ENCODE measurements around the gene SOX8.

DNA sequence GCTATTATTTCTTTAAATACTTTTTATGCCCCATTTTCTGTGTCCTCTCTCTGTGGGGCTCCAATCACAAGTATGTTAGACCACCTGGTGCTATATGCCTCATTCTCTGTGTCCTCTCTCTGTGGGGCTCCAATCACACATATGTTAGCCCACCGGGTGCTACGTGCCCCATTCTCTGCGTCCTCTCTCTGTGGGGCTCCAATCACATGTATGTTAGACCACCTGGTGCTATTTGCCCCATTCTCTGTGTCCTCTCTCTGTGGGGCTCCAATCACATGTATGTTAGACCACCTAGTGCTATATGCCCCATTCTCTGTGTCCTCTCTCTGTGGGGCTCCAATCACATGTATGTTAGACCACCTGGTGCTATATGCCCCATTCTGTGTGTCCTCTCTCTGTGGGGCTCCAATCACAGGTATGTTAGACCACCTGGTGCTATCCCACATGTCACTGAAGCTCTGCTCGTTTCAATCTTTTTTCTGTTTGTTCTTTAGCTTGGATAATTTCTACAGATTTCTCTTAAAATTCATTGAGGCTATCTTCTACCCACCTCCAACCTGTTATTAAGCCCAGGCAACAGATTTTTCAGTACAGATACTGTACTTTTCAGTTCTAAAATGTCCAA, 39.0 kb upstream of the SOX8 start:
- TF ChIP-seq, protein P1, sequence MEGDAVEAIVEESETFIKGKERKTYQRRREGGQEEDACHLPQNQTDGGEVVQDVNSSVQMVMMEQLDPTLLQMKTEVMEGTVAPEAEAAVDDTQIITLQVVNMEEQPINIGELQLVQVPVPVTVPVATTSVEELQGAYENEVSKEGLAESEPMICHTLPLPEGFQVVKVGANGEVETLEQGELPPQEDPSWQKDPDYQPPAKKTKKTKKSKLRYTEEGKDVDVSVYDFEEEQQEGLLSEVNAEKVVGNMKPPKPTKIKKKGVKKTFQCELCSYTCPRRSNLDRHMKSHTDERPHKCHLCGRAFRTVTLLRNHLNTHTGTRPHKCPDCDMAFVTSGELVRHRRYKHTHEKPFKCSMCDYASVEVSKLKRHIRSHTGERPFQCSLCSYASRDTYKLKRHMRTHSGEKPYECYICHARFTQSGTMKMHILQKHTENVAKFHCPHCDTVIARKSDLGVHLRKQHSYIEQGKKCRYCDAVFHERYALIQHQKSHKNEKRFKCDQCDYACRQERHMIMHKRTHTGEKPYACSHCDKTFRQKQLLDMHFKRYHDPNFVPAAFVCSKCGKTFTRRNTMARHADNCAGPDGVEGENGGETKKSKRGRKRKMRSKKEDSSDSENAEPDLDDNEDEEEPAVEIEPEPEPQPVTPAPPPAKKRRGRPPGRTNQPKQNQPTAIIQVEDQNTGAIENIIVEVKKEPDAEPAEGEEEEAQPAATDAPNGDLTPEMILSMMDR (IDR thresholded peaks at IDR 0.05), result no peak
- no peak for TF ChIP-seq POLR2A (IDR thresholded peaks at IDR 0.05)

Measured in lower leg skin (tissue), 3 donors.